Measurements from ENCODE around the gene IGSF6. TPM values are rescaled to one million over a fixed set of nuclear protein-coding genes. Genes with fewer than 3 reads are reported as not detected.

Gene IGSF6
- total and polyA plus RNA-seq, 2 of the 13 experiments (the other 11 are each of a cell fraction or from before 2014, with no cell fraction given), result not detected

- TF ChIP-seq, protein P1, sequence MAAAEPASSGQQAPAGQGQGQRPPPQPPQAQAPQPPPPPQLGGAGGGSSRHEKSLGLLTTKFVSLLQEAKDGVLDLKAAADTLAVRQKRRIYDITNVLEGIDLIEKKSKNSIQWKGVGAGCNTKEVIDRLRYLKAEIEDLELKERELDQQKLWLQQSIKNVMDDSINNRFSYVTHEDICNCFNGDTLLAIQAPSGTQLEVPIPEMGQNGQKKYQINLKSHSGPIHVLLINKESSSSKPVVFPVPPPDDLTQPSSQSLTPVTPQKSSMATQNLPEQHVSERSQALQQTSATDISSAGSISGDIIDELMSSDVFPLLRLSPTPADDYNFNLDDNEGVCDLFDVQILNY (CRISPR knock-in tag; conservative IDR thresholded peaks at IDR 0.05), result no peak
- TF ChIP-seq JARID2 (CRISPR knock-in tag; IDR thresholded peaks at IDR 0.05; ENCODE audit: insufficient replicate concordance), result no peak
- TF ChIP-seq KLF16 (CRISPR knock-in tag; IDR thresholded peaks at IDR 0.05), result no peak
- no peak for TF ChIP-seq ARNT (IDR thresholded peaks at IDR 0.05)
- TF ChIP-seq ZFP37 (CRISPR knock-in tag; IDR thresholded peaks at IDR 0.05; ENCODE audit: borderline replicate concordance), result peak; percentile 90
- TF ChIP-seq ZNF180 (CRISPR knock-in tag; IDR thresholded peaks at IDR 0.05; ENCODE audit: borderline replicate concordance, low read depth), result no peak
- TF ChIP-seq ZNF253 (CRISPR knock-in tag; IDR thresholded peaks at IDR 0.05; ENCODE audit: borderline replicate concordance), result no peak
- peak; percentile 20; the same call in 1 of the 2 replicates for TF ChIP-seq SIX4 (CRISPR knock-in tag; IDR thresholded peaks at IDR 0.05)
- TF ChIP-seq HOXA9 (CRISPR knock-in tag; IDR thresholded peaks at IDR 0.05; ENCODE audit: borderline replicate concordance), result no peak
- TF ChIP-seq ZBTB7B (CRISPR knock-in tag; IDR thresholded peaks at IDR 0.05), result peak; percentile 54; the same call in 1 of the 2 replicates
- TF ChIP-seq HMG20A (CRISPR knock-in tag; IDR thresholded peaks at IDR 0.05; ENCODE audit: borderline replicate concordance), result no peak
- TF ChIP-seq WIZ (CRISPR knock-in tag; IDR thresholded peaks at IDR 0.05), result peak; percentile 88; the same call in 1 of the 2 replicates
- TF ChIP-seq RAD51 (IDR thresholded peaks at IDR 0.05; ENCODE audit: borderline replicate concordance), result no peak
- TF ChIP-seq ETV6 (CRISPR knock-in tag; conservative IDR thresholded peaks at IDR 0.05), result peak; percentile 61; the same call in 1 of the 2 replicates
- TF ChIP-seq ARNTL (CRISPR knock-in tag; IDR thresholded peaks at IDR 0.05), result 0 out of 2 replicates have a peak, but pooled peaks have one; percentile 38
- no peak for TF ChIP-seq CBX5 (CRISPR knock-in tag; IDR thresholded peaks at IDR 0.05; ENCODE audit: borderline replicate concordance)
- TF ChIP-seq RBFOX2 (IDR thresholded peaks at IDR 0.05; ENCODE audit: low read depth, low read length), result no peak
- peak; percentile 29; the same call in 1 of the 2 replicates for TF ChIP-seq FOSL1 (CRISPR knock-in tag; IDR thresholded peaks at IDR 0.05; ENCODE audit: borderline replicate concordance)
- TF ChIP-seq MAX (IDR thresholded peaks at IDR 0.05), result 0 out of 2 replicates have a peak, but pooled peaks have one; percentile 16
- 0 out of 2 replicates have a peak, but pooled peaks have one; percentile 46 for TF ChIP-seq ZNF510 (CRISPR knock-in tag; IDR thresholded peaks at IDR 0.05; ENCODE audit: low read depth)
- TF ChIP-seq HOXA5 (CRISPR knock-in tag; IDR thresholded peaks at IDR 0.05), result peak; percentile 31; the same call in 1 of the 2 replicates
- peak; percentile 11 for TF ChIP-seq TEAD3 (CRISPR knock-in tag; optimal IDR thresholded peaks at IDR 0.05; ENCODE audit: borderline replicate concordance)
- TF ChIP-seq KAT2B (IDR thresholded peaks at IDR 0.05; ENCODE audit: borderline replicate concordance, low read depth, low read length), result no peak
- TF ChIP-seq, protein P2, sequence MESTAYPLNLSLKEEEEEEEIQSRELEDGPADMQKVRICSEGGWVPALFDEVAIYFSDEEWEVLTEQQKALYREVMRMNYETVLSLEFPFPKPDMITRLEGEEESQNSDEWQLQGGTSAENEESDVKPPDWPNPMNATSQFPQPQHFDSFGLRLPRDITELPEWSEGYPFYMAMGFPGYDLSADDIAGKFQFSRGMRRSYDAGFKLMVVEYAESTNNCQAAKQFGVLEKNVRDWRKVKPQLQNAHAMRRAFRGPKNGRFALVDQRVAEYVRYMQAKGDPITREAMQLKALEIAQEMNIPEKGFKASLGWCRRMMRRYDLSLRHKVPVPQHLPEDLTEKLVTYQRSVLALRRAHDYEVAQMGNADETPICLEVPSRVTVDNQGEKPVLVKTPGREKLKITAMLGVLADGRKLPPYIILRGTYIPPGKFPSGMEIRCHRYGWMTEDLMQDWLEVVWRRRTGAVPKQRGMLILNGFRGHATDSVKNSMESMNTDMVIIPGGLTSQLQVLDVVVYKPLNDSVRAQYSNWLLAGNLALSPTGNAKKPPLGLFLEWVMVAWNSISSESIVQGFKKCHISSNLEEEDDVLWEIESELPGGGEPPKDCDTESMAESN (CRISPR knock-in tag; conservative IDR thresholded peaks at IDR 0.05), result no peak
- TF ChIP-seq KLF15 (CRISPR knock-in tag; IDR thresholded peaks at IDR 0.05; ENCODE audit: borderline replicate concordance), result 0 out of 2 replicates have a peak, but pooled peaks have one; percentile 43
- TF ChIP-seq U2AF2 (IDR thresholded peaks at IDR 0.05; ENCODE audit: low read depth, low read length), result no peak
- TF ChIP-seq STAT5B (CRISPR knock-in tag; IDR thresholded peaks at IDR 0.05), result 0 out of 2 replicates have a peak, but pooled peaks have one; percentile 50
- TF ChIP-seq ZNF546 (CRISPR knock-in tag; conservative IDR thresholded peaks at IDR 0.05), result 0 out of 2 replicates have a peak, but pooled peaks have one; percentile 28
- TF ChIP-seq, protein P3, sequence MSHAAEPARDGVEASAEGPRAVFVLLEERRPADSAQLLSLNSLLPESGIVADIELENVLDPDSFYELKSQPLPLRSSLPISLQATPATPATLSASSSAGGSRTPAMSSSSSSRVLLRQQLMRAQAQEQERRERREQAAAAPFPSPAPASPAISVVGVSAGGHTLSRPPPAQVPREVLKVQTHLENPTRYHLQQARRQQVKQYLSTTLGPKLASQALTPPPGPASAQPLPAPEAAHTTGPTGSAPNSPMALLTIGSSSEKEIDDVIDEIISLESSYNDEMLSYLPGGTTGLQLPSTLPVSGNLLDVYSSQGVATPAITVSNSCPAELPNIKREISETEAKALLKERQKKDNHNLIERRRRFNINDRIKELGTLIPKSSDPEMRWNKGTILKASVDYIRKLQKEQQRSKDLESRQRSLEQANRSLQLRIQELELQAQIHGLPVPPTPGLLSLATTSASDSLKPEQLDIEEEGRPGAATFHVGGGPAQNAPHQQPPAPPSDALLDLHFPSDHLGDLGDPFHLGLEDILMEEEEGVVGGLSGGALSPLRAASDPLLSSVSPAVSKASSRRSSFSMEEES (CRISPR knock-in tag; IDR thresholded peaks at IDR 0.05), result 0 out of 2 replicates have a peak, but pooled peaks have one; percentile 32
Measured at GRCh38 chr16:21685034-21685455, 32.6 kb upstream of the IGSF6 start (continued).
